Testis (tissue), 3 donors: ENCODE measurements around the gene AIPL1. TPM values are rescaled to one million over a fixed set of nuclear protein-coding genes. Genes with fewer than 3 reads are reported as not detected.
A peak's percentile ranks its signal among the peaks of the same experiment; 100 is the strongest.

Experiments used
- DNase-seq: peaks from one replicate; pipeline ENCODE4 v3.0.0-alpha.2; 2019
- H3K27ac ChIP-seq, 2 donors: fragments of 200-600 bp; sonication (generic); one replicate each; pipeline ENCODE4 v1.5.1; 2019
- H3K27me3 ChIP-seq: fragments of 200-600 bp; sonication (generic); one replicate; pipeline ENCODE4 v1.5.1; 2019
- H3K36me3 ChIP-seq: fragments of 200-600 bp; sonication (generic); one replicate; pipeline ENCODE4 v1.5.1; 2017; ENCODE audit warnings: low read depth; ENCODE audit errors: missing control alignments
- H3K4me1 ChIP-seq: fragments of 200-600 bp; sonication (generic); one replicate; pipeline ENCODE4 v1.5.1; 2019
- H3K4me3 ChIP-seq, 2 donors: fragments of 200-600 bp; sonication (generic); one replicate each; pipeline ENCODE4 v1.5.1; 2017 to 2019
- H3K9me3 ChIP-seq: fragments of 200-600 bp; sonication (generic); one replicate; pipeline ENCODE4 v1.5.1; 2017
- POLR2A ChIP-seq: fragments of 450-650 bp; IDR thresholded peaks from one replicate; pipeline ENCODE4 v1.6.1; 2017; ENCODE audit warnings: antibody characterized with exemption, mild to moderate bottlenecking, moderate library complexity
- WGBS, 2 donors: methylation state at CpG; one replicate each; pipeline ENCODE4 v1.1.5; 2018; 5-methylcytosine and 5-hydroxymethylcytosine counted together
- intact Hi-C: fragments of 100-400 bp; cut with DNase I; formaldehyde crosslinking; loops from one replicate; pipeline ENCODE4 v1.15.1; 2023; ENCODE audit warnings: low total_unique reads
- polyA plus RNA-seq: library from polyadenylated mRNA; stranded (reverse); fragments of 350-450 nt; fragmentation: Illumina TruSeq; extraction: RNeasy Lipid Tissue Mini Kit (QIAGEN cat#74804); gene quantifications from one replicate; pipeline ENCODE4 v1.2.3, GENCODE V29; 2014; ENCODE audit warnings: low read depth, low replicate concordance; ENCODE audit not compliant: insufficient read depth
- total RNA-seq, 2 donors: library from RNA; depleted of rRNA; stranded (reverse); fragments of >200 nt; gene quantifications; one replicate each; pipeline ENCODE4 v1.2.3, GENCODE V29; 2016
- TF ChIP-seq, protein P1 (sequence below), 3 experiments: fragments of 450-650 bp in 2 of 3; fragments of 200-600 bp in 1 of 3; sonication (generic) in 1 of 3; IDR thresholded peaks; one replicate each; pipeline ENCODE4 v1.5.1; 2016 to 2019; ENCODE audit warnings: antibody characterized with exemption in 3 of 3, mild to moderate bottlenecking in 2 of 3, moderate library complexity in 1 of 3

AIPL1 gene
- total and polyA plus RNA-seq, 3 donors from 2014 or later: 0.37 to 1.0 (median 0.49) TPM

DNA sequence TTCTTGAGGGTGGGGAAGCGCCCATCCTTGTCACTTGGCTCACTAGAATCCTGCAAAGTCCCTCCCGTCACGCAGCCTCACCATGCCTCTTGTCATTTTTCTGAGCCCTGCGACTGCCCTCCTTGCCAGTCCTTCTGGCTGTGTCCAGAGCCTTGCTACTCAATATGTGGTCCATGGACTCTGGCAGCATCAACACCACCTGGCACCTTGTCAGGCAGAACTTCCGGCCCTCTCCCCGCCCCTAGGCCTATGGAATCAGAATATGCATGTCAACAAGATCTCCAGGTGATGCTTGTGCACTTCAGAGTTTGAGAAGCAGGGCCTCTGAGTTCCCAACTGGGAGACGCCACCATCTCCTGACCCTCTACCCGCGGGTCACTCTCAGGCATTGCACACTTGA lies 21.4 kb upstream of the AIPL1 start:
- H3K4me1 ChIP-seq: peaks cover 7% of the 10 kb centered on the region
- H3K27me3 ChIP-seq: no peaks in the 10 kb centered on the region
- H3K27ac ChIP-seq: no peak overlapping the region
- H3K4me3 ChIP-seq: no peak overlapping the region
- H3K36me3 ChIP-seq: no peaks in the 10 kb centered on the region
- no peaks in the 10 kb centered on the region for H3K9me3 ChIP-seq
- DNase-seq: no peak
- intact Hi-C loops: no loop called here
- 90 to 94% methylated on average over 7 to 9 of the region's 9 CpGs for WGBS, 2 donors
- TF ChIP-seq POLR2A: no peak
- TF ChIP-seq, protein P1, sequence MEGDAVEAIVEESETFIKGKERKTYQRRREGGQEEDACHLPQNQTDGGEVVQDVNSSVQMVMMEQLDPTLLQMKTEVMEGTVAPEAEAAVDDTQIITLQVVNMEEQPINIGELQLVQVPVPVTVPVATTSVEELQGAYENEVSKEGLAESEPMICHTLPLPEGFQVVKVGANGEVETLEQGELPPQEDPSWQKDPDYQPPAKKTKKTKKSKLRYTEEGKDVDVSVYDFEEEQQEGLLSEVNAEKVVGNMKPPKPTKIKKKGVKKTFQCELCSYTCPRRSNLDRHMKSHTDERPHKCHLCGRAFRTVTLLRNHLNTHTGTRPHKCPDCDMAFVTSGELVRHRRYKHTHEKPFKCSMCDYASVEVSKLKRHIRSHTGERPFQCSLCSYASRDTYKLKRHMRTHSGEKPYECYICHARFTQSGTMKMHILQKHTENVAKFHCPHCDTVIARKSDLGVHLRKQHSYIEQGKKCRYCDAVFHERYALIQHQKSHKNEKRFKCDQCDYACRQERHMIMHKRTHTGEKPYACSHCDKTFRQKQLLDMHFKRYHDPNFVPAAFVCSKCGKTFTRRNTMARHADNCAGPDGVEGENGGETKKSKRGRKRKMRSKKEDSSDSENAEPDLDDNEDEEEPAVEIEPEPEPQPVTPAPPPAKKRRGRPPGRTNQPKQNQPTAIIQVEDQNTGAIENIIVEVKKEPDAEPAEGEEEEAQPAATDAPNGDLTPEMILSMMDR (IDR thresholded peaks at IDR 0.05): no peak

DNA sequence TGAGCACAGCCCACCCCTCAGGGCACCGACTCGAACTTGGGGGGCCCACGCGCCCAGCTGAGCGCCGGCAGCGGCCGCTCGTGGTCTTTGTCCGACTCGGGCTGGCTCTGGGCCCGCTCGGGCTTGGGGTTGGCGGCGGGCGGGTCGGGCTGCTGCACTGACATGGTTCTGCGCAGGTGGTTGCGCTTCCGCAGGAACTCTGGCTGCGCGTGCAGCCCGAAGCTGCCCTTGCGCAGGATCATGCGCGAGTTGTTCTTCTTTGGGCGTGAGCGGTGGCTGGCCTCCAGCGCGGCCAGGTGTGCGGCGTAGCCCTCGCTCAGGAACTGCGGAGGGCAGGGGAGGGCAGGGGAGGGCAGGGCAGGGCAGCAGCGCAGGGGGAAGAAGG lies 20.4 kb upstream of the AIPL1 start:
- Histone ChIP-seq H3K27ac (no peak overlapping the region), H3K9me3 (no peaks in the 10 kb centered on the region), H3K36me3 (no peaks in the 10 kb centered on the region), H3K4me3 (peak overlapping the region; percentile 18 to 42), H3K27me3 (no peaks in the 10 kb centered on the region), H3K4me1 (peaks cover 10% of the 10 kb centered on the region)
- 6 to 29% methylated on average over 10 to 21 of the region's 35 CpGs for WGBS, 2 donors
- TF ChIP-seq, protein P1 (IDR thresholded peaks at IDR 0.05): no peak
- TF ChIP-seq POLR2A: no peak
- intact Hi-C loops: no loop called here
- no peak for DNase-seq

DNA sequence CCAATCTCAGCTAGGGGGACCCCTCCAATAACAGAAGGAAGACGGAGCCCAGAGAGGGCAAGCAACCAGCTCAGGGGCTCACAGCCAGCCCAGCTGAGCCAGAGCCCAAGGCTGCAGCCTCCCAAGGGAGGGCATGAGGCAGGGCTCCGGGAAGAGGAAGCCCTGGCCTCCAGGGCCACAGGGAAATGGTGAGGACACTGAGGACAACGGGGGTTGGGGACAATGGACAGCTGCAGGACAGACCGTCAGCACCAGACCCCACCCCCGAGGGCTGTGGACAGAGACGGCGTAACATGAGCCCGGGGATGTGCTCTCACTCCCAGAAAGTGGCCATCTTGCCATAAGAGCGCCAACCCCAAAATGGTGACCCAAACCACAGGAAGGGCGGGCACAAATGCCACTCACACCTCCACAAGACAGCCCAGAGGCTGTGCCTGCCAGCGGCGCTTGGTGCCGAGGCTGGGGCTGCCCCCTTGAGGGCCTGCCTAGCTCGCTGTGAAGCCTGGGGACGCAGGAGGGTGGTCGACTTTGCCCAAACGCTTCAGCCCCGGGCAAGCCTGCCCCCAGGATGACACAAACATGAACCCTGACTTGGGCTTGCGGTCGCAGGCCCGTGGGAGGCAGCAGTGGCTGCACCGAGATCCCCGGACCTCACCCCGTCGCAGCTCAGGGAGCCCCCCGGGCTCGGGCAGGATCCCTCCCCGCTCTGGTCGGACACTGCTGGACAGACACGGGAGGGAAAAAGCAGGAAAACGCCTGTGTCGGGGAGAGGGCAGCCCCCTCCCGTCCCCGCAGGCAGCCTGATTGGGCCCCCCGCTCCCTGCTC lies 19.8 kb upstream of the AIPL1 start:
- H3K4me1 ChIP-seq: peaks cover 10% of the 10 kb centered on the region
- no peak for DNase-seq
- WGBS, 2 donors: 63 to 66% methylated on average over 16 to 33 of the region's 35 CpGs
- H3K4me3 ChIP-seq: peak overlapping the region; percentile 18 to 42
- no peak for TF ChIP-seq POLR2A
- TF ChIP-seq, protein P1 (IDR thresholded peaks at IDR 0.05): no peak
- no peaks in the 10 kb centered on the region for H3K27me3 ChIP-seq
- no peaks in the 10 kb centered on the region for H3K9me3 ChIP-seq
- no peaks in the 10 kb centered on the region for H3K36me3 ChIP-seq
- H3K27ac ChIP-seq: no peak overlapping the region
- intact Hi-C loops: no loop called here

DNA sequence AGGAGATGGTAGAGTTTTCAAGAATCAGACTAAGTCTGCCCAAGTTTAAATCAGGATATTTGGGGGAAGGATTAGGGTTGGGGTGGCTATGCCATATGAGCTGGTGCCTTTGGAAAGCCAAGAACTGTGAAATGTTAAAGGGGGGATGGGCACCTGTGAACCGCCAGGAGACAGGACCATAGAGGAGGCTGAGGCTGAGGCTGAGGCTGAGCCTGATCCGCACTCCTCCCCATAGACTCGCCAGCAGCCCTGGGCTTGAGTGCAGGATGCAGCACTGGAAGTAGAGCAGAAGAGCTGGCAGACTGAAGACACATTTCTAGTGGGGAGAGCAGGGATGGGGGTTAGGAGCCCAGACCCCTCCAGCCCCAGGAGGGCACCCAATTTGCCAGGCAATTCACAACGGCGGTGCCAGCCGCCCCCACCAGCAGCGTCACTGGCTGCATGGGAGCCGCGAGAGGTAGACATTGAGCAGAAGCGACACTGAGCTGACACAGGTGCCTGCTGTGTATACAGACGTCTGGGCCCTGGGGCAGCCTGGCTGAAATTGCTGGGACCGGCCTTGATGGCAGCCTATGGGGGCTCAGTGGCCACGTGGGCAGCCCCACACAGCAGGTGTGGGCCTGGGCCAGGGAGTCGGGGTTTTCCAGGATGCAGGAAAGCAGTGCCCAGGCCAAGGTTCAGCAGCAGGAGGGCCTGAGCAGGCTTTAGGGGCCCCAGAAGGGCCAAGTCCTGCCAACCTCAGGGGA lies 18.5 kb upstream of the AIPL1 start:
- Histone ChIP-seq H3K36me3 (no peaks in the 10 kb centered on the region), H3K4me3 (no peak overlapping the region), H3K9me3 (no peaks in the 10 kb centered on the region), H3K4me1 (peaks cover 10% of the 10 kb centered on the region), H3K27ac (no peak overlapping the region), H3K27me3 (no peaks in the 10 kb centered on the region)
- no peak for TF ChIP-seq POLR2A
- TF ChIP-seq, protein P1 (IDR thresholded peaks at IDR 0.05): no peak
- DNase-seq: no peak
- intact Hi-C loops: no loop called here
- WGBS, 2 donors: 86 to 88% methylated on average over 11 to 13 of the region's 14 CpGs
